Breast epithelium (tissue), 3 donors: Measurements from ENCODE around the gene VSTM2B.

Source experiments
- CTCF ChIP-seq, 3 donors: fragments of 450-650 bp; IDR thresholded peaks; one replicate each; pipeline ENCODE4 v1.5.1; 2016 to 2017; ENCODE audit warnings: antibody characterized with exemption in 3 of 3, mild to moderate bottlenecking in 3 of 3, moderate library complexity in 3 of 3
- POLR2A ChIP-seq: fragments of 450-650 bp; IDR thresholded peaks from one replicate; pipeline ENCODE4 v1.6.1; 2016; ENCODE audit warnings: antibody characterized with exemption, mild to moderate bottlenecking, moderate library complexity
- POLR2AphosphoS5 ChIP-seq, 3 donors: sonication (generic); formaldehyde crosslinking; IDR thresholded peaks; one replicate each; pipeline ENCODE4 v1.6.1; 2017; ENCODE audit warnings: antibody characterized with exemption in 3 of 3

GRCh38 chr19:29596080-29596727 lies 70.4 kb downstream of the VSTM2B start:
- TF ChIP-seq CTCF (IDR thresholded peaks at IDR 0.05), result no peak
- no peak for TF ChIP-seq POLR2A
- TF ChIP-seq POLR2AphosphoS5 (IDR thresholded peaks at IDR 0.05), result no peak
